Endothelial cell of hepatic sinusoid (primary cell): ENCODE data around the gene CBX3.
"Not testable (repeated sequence)": the region's sequence is repeated elsewhere in the genome, so short reads cannot be mapped to it uniquely, and the experiment has no call there.

Source experiments
- in situ Hi-C: cut with HindIII; loops from 2 replicates; pipeline ENCODE4 v1.10.0; 2017; ENCODE audit warnings: low sequenced_read_pairs

CBX3 gene

DNA sequence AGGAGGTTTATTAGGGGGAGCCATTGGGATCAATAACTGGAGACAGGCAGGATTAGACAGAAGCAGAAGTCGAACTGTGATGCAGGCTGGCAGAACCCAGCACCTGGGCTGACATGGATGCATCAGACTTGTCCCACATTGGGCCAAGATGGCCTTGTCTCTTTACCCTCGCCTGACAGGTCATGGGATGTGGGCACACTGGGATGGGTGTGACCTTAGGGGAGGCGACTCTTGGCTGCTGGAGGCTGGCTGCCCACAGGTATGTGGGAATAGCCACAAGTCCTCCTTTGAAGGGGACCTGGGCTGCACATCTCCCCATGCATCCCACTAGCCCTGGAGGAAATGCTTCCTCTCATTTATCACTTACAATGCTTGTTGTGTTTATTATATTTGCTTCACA lies 32.3 kb upstream of the CBX3 start:
- in situ Hi-C loops = no loop called here

DNA sequence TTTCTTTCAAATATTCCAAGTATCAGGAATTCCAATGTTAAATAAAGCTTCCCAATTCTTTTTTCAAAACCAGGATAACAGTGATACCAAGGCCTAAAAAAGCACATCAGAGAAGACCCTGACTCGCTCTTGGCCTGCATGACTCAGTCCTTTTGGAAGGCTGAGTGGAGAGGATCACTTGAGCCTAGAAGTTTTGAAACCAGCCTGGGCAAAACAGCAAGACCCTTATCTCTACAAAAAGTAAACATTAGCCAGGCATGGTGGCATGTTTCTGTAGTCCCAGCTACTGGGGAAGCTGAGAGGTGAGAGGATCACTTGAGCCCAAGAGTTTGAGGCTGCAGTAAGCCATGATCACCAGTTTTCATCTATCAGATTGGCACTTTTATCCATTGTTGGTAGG lies 30.9 kb upstream of the CBX3 start:
- in situ Hi-C loops = no loop called here

DNA sequence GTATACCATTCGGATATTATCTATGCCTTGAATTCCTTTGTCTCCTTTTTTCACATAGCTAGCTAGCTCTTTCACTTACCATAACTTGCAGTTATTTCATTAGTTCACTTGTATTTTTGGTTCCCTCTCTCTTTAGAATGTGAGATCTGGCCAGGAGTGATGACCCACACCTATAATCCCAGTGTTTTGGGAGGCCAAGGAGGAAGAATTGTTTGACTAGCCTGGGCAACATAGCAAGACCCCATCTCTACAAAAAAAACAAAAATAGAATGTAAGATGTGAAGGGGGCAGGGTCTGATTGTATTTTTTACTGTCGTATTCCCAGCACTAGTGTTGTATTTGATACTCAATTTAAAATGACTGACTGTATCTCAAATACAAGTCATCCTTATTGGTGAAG lies 29.9 kb upstream of the CBX3 start:
- in situ Hi-C loops = no loop called here

DNA sequence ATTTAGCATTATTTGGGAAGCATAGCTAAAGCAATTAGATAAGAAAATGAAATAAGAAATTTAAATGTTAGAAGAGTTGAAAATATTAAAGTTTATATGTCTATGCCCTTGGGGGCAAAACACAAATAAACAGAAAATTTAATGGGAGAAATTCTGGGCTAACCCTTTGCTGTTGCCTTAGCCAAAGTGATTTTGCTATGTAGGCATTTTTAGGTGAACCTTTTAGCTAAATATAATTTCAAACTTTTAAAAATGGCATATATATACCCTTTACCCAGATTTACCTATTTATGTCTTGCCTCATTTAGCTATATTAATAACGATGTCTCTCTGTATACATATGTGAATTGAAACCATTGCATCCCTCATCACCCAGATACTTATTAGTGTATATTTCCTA lies 29.5 kb upstream of the CBX3 start:
- in situ Hi-C loops = no loop called here

DNA sequence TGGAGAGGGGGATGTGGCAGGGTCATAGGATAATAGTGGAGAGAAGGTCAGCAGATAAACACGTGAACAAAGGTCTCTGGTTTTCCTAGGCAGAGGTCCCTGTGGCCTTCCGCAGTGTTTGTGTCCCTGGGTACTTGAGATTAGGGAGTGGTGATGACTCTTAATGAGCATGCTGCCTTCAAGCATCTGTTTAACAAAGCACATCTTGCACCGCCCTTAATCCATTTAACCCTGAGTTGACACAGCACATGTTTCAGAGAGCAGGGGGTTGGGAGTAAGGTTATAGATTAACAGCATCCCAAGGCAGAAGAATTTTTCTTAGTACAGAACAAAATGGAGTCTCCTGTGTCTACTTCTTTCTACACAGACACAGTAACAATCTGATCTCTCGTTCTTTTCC lies 25.6 kb upstream of the CBX3 start:
- in situ Hi-C loops = not testable (repeated sequence)

DNA sequence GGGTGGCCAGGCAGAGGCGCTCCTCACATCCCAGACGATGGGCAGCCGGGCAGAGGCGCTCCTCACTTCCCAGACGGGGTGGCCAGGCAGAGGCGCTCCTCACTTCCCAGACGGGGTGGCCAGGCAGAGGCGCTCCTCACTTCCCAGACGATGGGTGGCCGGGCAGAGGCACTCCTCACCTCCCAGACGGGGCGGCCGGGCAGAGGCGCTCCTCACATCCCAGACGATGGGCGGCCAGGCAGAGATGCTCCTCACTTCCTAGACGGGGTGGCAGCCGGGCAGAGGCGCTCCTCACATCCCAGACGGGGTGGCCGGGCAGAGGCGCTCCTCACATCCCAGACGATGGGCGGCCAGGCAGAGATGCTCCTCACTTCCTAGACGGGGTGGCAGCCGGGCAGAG lies 24.8 kb upstream of the CBX3 start:
- in situ Hi-C loops = not testable (repeated sequence)

DNA sequence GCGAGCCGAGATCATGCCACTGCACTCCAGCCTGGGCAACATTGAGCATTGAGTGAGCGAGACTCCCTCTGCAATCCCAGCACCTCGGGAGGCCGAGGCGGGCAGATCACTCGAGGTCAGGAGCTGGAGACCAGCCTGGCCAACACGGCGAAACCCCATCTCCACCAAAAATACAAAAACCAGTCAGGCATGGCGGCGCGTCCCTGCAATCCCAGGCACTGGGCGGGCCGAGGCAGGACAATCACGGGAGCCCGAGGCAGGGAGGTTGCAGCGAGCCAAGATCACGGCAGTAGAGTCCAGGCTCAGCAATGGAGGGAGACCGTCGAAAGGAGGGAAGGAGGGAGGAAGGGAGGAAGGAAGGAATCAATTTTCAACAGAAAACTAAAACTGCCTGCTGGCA lies 24.3 kb upstream of the CBX3 start:
- in situ Hi-C loops = not testable (repeated sequence)

DNA sequence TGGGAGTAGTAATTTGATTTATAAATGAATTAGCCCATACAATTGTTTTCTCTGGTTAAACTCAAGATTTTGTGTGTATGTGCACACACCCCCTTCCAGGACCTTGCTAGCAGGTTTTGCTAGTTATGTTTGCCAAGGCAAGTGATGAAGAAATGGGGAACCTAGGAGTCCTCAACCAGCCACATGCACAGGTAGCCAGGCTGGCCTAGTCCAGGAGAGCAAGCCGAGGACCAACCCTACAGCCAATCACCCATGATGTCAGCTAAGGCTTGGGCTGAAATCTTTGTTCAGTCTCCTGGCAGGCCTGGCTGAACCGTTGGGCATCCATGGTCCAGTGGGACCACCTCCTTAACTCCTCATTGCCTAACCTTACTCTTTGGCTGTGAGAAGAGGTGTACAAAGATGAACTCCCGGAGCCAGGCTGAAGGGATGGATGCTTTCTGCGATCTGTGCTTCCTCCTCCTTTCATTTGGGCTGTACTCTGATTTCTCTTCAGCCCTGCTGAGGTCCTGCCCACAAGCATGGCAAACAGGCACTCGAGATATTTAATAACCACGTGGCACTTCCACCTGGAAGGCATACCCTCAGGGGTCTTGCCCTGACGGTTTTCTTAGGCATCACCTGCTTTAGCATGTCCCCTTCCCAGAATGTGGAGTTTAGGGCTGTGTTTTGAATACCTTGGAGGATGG lies 23.1 kb upstream of the CBX3 start:
- in situ Hi-C loops = no loop called here

DNA sequence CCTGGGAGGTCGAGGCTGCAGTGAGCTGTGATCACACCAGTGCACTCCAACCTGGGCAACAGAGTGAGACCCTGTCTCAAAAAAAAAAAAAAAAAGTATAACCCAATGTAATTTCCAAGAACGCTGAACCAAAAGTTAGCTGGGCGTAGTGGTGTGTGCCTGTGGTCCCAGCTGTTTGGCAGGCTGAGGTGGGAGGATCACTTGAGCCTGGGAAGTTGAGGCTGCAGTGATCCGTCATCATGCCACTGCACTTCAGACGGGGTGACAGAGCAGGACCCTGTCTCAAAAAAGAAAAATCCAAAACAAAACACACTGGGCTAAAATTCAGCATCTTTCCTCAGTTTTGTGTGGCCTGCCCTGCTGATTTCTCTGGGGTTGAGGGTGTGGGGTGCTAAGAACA lies 22.1 kb upstream of the CBX3 start:
- in situ Hi-C loops = no loop called here

DNA sequence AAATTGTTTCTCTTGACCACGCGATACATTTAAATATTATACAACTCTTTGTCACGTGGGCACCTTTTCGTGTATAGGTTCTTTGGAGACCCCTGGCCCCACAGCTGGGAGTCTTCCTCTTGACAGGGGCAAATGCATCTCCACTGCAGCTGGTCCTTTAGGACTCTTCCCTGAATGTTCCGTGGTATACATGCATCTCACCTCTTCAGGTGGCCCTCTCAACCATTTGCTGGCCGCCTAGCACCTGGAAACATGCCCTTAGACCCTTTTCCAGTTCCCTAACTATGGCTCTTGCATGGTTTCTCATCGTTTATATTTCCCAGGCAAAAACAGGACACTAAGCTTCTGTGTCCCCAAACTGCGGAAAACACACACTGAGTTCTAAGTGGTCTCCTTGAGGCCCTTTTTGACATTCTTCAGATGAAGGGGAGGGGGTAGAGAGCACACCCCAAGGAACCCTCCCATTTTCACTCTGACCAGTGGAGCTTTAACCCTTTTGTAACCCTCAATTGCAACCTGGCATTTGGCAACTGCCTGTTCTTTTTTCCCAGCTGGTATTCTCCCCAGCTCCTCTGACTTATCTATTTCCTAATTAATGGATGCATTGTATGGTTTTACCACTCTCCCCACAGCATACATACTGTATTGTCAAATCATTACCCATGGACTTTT lies 21.6 kb upstream of the CBX3 start:
- in situ Hi-C loops = no loop called here

DNA sequence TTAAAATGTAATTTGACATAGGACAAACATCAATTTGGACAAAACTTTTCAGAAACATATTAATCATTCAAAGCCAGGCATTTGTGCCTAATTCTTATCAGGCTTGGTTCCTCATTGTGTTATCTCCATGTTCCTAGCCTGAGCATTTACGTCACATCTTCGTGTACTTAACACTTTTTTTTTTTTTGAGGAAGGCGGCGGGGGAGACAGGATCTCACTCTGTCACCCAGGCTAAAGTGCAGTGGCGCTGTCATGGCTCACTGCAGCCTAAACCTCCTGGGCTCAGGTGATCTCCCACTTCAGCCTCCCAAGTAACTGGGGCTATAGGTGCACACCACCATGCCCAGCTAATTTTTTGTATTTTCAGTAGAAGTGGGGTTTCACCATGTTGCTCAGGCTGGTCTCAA lies 20.8 kb upstream of the CBX3 start:
- in situ Hi-C loops = no loop called here

DNA sequence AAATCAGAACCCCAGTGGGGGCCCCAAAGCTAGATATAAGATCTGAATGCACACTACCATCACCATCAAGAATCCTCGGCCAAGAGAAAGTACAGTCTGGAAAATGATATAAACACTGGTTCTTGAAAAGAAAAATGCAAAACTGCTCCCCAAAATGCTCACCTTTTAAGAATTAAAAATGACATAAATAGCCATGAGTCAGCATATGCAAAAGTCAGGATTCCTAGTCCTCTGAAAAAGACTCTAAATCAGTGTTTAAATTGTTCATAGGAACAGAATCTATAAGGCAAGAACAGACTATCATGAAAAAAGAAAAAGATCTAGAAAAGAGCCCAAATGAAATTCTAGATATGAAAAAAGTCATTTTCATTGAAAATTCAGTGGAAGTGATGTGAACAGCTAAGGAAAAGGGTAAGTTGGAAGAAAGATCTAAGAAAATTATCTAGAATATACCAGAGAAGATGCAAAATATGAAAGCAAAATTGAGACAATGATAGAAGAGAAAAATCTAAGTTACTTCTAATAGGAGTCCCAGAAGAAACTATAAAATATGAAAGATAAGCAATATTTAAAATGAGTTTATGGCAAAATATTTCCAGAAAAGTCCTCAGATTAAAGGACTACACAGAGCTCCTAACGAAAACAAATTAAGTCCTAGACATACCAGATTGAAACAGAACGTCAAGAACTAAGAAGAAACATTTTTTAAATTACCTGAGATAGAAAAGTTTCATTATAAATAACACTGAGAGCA lies 19.9 kb upstream of the CBX3 start:
- in situ Hi-C loops = no loop called here

DNA sequence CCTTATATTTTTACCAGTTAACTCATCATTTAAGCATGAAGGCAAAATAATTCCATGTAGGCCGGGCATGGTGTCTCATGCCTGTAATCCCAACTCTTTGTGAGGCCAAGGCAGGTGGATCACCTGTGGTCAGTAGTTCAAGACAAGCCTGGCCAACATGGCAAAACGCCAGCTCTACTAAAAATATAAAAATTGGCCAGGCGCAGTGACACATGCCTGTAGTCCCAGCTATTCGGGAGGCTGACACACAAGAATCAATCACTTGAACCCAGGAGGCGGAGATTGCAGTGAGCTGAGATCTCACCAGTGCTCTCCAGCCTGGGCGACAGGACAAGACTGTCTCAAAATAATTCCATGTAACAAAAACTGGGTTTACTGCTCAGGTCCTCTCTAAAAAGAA lies 19.3 kb upstream of the CBX3 start:
- in situ Hi-C loops = no loop called here

DNA sequence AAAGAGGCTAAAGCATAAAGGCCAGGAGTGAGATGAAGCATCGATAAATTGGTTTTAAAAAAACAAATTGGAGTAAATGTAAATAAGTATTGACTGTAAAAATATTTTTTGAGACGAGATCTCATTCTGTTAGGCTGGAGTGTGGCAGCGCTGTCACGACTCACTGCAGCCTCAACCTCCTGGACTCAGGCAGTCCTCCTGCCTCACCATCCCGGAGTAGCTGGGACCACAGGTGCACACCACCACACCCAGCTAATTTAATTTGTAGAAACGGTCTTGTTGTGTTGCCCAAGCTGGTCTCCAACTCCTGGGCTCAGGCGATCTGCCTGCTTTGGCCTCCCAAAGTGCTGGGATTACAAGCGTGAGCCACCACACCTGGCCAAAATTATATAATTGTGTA lies 18.8 kb upstream of the CBX3 start:
- in situ Hi-C loops = no loop called here

DNA sequence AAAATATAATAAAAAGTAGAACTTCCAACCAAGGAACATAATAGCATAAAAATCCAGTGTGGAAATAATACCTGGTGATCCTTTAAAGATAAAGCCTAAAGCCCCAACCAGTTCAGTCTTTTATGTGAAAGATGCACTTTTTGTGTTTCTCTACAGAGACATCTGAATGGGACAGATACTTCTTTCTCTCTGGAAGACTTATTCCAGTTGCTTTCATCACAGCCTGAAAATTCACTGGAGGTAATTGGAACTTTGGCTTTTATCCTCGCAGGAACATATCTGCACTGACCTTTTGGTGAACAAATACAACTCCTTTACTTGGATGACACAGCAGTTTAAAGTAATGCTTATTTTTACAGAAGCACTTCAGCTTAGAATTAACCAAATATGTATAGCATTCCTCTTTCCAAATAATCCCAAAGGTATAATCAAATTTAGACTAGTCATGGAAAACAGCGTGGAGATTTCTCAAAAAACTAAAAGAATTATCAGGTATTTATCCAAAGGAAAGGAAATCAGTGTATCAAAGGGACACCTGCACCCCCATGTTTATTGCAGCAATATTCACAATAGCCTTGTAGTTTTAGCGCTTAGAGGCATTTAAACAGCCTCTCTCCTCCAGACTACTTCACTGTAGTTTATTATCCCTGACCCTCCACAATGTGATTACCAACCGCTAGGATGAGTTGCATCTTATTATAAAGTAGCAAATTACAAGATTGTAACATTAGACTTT lies 17.8 kb upstream of the CBX3 start:
- in situ Hi-C loops = no loop called here

DNA sequence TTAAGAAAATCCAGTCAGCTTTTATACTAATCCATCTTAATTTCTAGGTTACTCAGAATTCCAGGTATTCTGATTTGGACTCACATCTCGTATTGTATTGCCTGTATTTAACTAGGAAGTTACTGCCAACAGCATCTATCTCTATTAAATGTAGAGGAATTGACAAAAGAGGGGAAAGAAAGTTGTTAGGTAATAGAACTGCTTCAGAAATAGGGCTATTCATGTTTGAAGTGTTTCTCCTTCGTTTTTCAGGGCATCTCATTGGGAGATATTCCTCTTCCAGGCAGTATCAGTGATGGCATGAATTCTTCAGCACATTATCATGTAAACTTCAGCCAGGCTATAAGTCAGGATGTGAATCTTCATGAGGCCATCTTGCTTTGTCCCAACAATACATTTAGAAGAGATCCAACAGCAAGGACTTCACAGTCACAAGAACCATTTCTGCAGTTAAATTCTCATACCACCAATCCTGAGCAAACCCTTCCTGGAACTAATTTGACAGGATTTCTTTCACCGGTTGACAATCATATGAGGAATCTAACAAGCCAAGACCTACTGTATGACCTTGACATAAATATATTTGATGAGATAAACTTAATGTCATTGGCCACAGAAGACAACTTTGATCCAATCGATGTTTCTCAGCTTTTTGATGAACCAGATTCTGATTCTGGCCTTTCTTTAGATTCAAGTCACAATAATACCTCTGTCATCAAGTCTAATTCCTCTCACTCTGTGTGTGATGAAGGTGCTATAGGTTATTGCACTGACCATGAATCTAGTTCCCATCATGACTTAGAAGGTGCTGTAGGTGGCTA lies 17.1 kb upstream of the CBX3 start:
- in situ Hi-C loops = loop anchor here (5.0 kb wide), 1 partner anchor 32 kb away; the partner anchor contains the start of gene NFE2L3

DNA sequence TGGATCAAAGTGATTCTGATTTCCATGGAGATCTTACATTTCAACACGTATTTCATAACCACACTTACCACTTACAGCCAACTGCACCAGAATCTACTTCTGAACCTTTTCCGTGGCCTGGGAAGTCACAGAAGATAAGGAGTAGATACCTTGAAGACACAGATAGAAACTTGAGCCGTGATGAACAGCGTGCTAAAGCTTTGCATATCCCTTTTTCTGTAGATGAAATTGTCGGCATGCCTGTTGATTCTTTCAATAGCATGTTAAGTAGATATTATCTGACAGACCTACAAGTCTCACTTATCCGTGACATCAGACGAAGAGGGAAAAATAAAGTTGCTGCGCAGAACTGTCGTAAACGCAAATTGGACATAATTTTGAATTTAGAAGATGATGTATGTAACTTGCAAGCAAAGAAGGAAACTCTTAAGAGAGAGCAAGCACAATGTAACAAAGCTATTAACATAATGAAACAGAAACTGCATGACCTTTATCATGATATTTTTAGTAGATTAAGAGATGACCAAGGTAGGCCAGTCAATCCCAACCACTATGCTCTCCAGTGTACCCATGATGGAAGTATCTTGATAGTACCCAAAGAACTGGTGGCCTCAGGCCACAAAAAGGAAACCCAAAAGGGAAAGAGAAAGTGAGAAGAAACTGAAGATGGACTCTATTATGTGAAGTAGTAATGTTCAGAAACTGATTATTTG lies 16.3 kb upstream of the CBX3 start:
- in situ Hi-C loops = loop anchor here (5.0 kb wide), 1 partner anchor 33 kb away; the partner anchor contains the start of gene NFE2L3

DNA sequence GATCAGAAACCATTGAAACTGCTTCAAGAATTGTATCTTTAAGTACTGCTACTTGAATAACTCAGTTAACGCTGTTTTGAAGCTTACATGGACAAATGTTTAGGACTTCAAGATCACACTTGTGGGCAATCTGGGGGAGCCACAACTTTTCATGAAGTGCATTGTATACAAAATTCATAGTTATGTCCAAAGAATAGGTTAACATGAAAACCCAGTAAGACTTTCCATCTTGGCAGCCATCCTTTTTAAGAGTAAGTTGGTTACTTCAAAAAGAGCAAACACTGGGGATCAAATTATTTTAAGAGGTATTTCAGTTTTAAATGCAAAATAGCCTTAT lies 15.7 kb upstream of the CBX3 start:
- in situ Hi-C loops = loop anchor here (5.0 kb wide), 1 partner anchor 34 kb away; the partner anchor contains the start of gene NFE2L3

DNA sequence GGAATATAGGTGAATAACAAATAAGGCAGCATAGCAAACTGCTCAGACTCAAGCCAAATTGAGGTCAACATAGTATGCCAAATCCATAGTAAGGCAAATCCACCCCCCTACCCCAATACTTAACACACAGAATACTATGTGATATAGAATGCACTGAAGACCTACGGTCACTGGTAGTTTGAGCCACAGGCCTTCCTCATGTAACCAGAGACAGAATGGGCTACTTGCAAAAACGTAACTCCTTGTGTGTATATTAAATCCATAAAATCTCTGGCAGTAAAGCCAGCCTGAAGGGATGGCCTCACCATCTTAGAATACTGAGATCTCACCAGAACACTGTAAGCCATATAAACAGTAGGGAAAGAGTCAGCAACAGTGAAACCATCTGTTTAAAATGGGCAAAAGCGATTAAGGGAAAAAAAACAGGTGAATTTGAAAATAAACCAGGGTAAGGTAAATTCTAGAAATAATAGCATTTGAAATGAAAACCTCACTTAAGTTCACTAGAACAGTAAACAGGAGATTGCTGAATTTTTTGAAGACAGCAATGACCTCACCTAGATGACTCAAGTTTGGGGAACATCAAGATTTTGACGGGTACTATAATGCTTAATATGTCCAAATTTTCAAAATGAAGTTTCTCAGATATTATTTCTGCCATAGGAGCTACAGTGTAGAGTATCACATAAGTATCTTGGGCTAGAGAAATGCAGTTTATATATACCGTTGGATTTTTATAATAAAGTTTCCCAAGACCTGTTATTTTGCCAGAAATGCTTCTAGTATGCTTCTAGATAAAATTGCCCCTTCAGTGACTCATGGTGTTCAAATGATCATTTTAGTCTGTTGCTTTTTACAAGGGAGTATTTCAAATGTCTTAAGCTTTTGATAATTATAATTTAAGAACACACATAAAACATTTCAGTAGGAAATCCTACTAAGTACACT lies 14.9 kb upstream of the CBX3 start:
- in situ Hi-C loops = loop anchor here (5.0 kb wide), 1 partner anchor 34 kb away; the partner anchor contains the start of gene NFE2L3
